ENCODE measurements around the gene KLHL36. TPM values are rescaled to one million over a fixed set of nuclear protein-coding genes. Genes with fewer than 3 reads are reported as not detected.

Gene KLHL36
- total RNA-seq, 1 experiment from 2014 or later = 22.0 TPM

- TF ChIP-seq EZH2 (IDR thresholded peaks at IDR 0.05; ENCODE audit: borderline replicate concordance, low read depth, low read length, poor library complexity, severe bottlenecking) (no peak), CTCF (conservative IDR thresholded peaks at IDR 0.05; ENCODE audit: low read depth, low read length) (no peak)
- ChIA-PET CTCF (no interaction called here), POLR2A (ENCODE audit: low non-redundant PET) (no interaction called here)
- Histone ChIP-seq H3K4me3 (ENCODE audit: low read depth, low read length, poor library complexity, severe bottlenecking) (no peak overlapping the region), H3K27ac (ENCODE audit: low read depth, low read length, poor library complexity, severe bottlenecking) (no peak overlapping the region), H3K9me3 (ENCODE audit: low read depth, low read length, poor library complexity, severe bottlenecking) (no peaks in the 10 kb centered on the region), H3K4me1 (ENCODE audit: insufficient read depth, low read length, poor library complexity, severe bottlenecking) (no peaks in the 10 kb centered on the region), H3K27me3 (replicated peaks; ENCODE audit: insufficient read depth, low read depth, low read length, poor library complexity) (no peaks in the 10 kb centered on the region), H3K36me3 (ENCODE audit: insufficient read depth, low read length, poor library complexity, severe bottlenecking) (no peaks in the 10 kb centered on the region)
- BruUV-seq (replicated peaks) = no TSS peak
- intact Hi-C loops (cut with micrococcal nuclease; ENCODE audit: unreplicated experiment) = no loop called here
- no peak for DNase-seq (ENCODE audit: low spot score)
Observed at GRCh38 chr16:84680843-84681629, 32.7 kb downstream of the KLHL36 start.

GRCh38 chr16:84683691-84684591 is 35.6 kb downstream of the KLHL36 start:
- Histone ChIP-seq H3K27me3 (replicated peaks; ENCODE audit: insufficient read depth, low read depth, low read length, poor library complexity) (no peaks in the 10 kb centered on the region), H3K36me3 (ENCODE audit: insufficient read depth, low read length, poor library complexity, severe bottlenecking) (no peaks in the 10 kb centered on the region), H3K4me1 (ENCODE audit: insufficient read depth, low read length, poor library complexity, severe bottlenecking) (no peaks in the 10 kb centered on the region), H3K4me3 (ENCODE audit: low read depth, low read length, poor library complexity, severe bottlenecking) (no peak overlapping the region), H3K27ac (ENCODE audit: low read depth, low read length, poor library complexity, severe bottlenecking) (no peak overlapping the region), H3K9me3 (ENCODE audit: low read depth, low read length, poor library complexity, severe bottlenecking) (no peaks in the 10 kb centered on the region)
- no TSS peak for BruUV-seq (replicated peaks)
- DNase-seq (ENCODE audit: low spot score) = no peak
- POLR2A ChIA-PET (ENCODE audit: low non-redundant PET) = interaction anchor here (0.6 kb wide), 1 partner anchor 497 kb away, joined by 4 read pairs; the partner anchor contains the start of gene TAF1C
- CTCF ChIA-PET = no interaction called here
- TF ChIP-seq CTCF (conservative IDR thresholded peaks at IDR 0.05; ENCODE audit: low read depth, low read length) = no peak
- TF ChIP-seq EZH2 (IDR thresholded peaks at IDR 0.05; ENCODE audit: borderline replicate concordance, low read depth, low read length, poor library complexity, severe bottlenecking) = no peak
- intact Hi-C loops (cut with micrococcal nuclease; ENCODE audit: unreplicated experiment) = no loop called here

- DNase-seq (ENCODE audit: low spot score) = no peak
- no TSS peak for BruUV-seq (replicated peaks)
- H3K27ac ChIP-seq (ENCODE audit: low read depth, low read length, poor library complexity, severe bottlenecking) = no peak overlapping the region
- ChIA-PET CTCF (no interaction called here), POLR2A (ENCODE audit: low non-redundant PET) (interaction anchor here (0.6 kb wide), 2 partner anchors 12 to 497 kb away, joined by 4 read pairs; partner anchors contain the start of gene TAF1C)
- H3K36me3 ChIP-seq (ENCODE audit: insufficient read depth, low read length, poor library complexity, severe bottlenecking) = no peaks in the 10 kb centered on the region
- no peaks in the 10 kb centered on the region for H3K27me3 ChIP-seq (replicated peaks; ENCODE audit: insufficient read depth, low read depth, low read length, poor library complexity)
- intact Hi-C loops (cut with micrococcal nuclease; ENCODE audit: unreplicated experiment) = no loop called here
- TF ChIP-seq EZH2 (IDR thresholded peaks at IDR 0.05; ENCODE audit: borderline replicate concordance, low read depth, low read length, poor library complexity, severe bottlenecking) (no peak), CTCF (conservative IDR thresholded peaks at IDR 0.05; ENCODE audit: low read depth, low read length) (no peak)
- no peaks in the 10 kb centered on the region for H3K9me3 ChIP-seq (ENCODE audit: low read depth, low read length, poor library complexity, severe bottlenecking)
- H3K4me1 ChIP-seq (ENCODE audit: insufficient read depth, low read length, poor library complexity, severe bottlenecking) = no peaks in the 10 kb centered on the region
- no peak overlapping the region for H3K4me3 ChIP-seq (ENCODE audit: low read depth, low read length, poor library complexity, severe bottlenecking)
Observed at GRCh38 chr16:84684592-84684965, 36.3 kb downstream of the KLHL36 start.

Measured in A673 (cell line).